Stimulated activated CD4-positive, alpha-beta T cell treated with anti-CD3 and anti-CD28 coated beads, Interleukin-2, amount 100 ng/mL, for 24 hours (primary cell): Measurements from ENCODE around the gene PRSS38.
A peak's percentile ranks its signal among the peaks of the same experiment; 100 is the strongest.

Experiments
- DNase-seq, 2 donors: peaks; one replicate each; pipeline ENCODE4 v3.0.0-alpha.2; 2020

The PRSS38 gene

GRCh38 chr1:227815468-227816409 lies at the start of gene PRSS38:
PRSS38 (plus strand) TSS chr1:227815675; CDS start chr1:227815717, 42 bp downstream.
- DNase-seq, result no peak

- peak; percentile 63 to 67 for DNase-seq
These were observed 49.4 kb upstream of the PRSS38 start for GRCh38 chr1:227766015-227766634.

- DNase-seq, result no peak
These were observed 48.7 kb upstream of the PRSS38 start for GRCh38 chr1:227766653-227767277.

GRCh38 chr1:227767401-227768124 lies 47.9 kb upstream of the PRSS38 start:
- DNase-seq, result no peak

- no peak for DNase-seq
These were observed 47.4 kb upstream of the PRSS38 start for GRCh38 chr1:227768125-227768439.

GRCh38 chr1:227768640-227769039 lies 46.8 kb upstream of the PRSS38 start:
- no peak for DNase-seq

- DNase-seq, result no peak
These were observed 46.2 kb upstream of the PRSS38 start for GRCh38 chr1:227769047-227769935.

GRCh38 chr1:227769936-227770494 lies 45.5 kb upstream of the PRSS38 start:
- DNase-seq, result no peak

- DNase-seq, result no peak
These were observed 44.7 kb upstream of the PRSS38 start for GRCh38 chr1:227770812-227771211.

- no peak for DNase-seq
These were observed 44.1 kb upstream of the PRSS38 start for GRCh38 chr1:227771326-227771725.

- no peak for DNase-seq
These were observed 43.7 kb upstream of the PRSS38 start for GRCh38 chr1:227771771-227772170.

- no peak for DNase-seq
These were observed 41.9 kb upstream of the PRSS38 start for GRCh38 chr1:227773558-227773957.

- no peak for DNase-seq
These were observed 41.3 kb upstream of the PRSS38 start for GRCh38 chr1:227774051-227774731.

- DNase-seq, result no peak
These were observed 40.4 kb upstream of the PRSS38 start for GRCh38 chr1:227774821-227775661.

- DNase-seq, result no peak
These were observed 39.6 kb upstream of the PRSS38 start for GRCh38 chr1:227775841-227776240.

GRCh38 chr1:227776331-227776771 lies 39.1 kb upstream of the PRSS38 start:
- DNase-seq, result no peak

- DNase-seq, result no peak
These were observed 38.3 kb upstream of the PRSS38 start for GRCh38 chr1:227777156-227777555.

GRCh38 chr1:227777646-227778045 lies 37.8 kb upstream of the PRSS38 start:
- no peak for DNase-seq

GRCh38 chr1:227778401-227778947 lies 37.0 kb upstream of the PRSS38 start:
- no peak for DNase-seq

- no peak for DNase-seq
These were observed 36.4 kb upstream of the PRSS38 start for GRCh38 chr1:227779021-227779441.
